Measurements from ENCODE around the gene JAKMIP1. TPM values are rescaled to one million over a fixed set of nuclear protein-coding genes. Genes with fewer than 3 reads are reported as not detected.
"Not testable (repeated sequence)": the region's sequence is repeated elsewhere in the genome, so short reads cannot be mapped to it uniquely, and the experiment has no call there.

The JAKMIP1 gene
- polyA plus RNA-seq, 4 donors: 0.09 to 0.14 TPM; not detected in 2

GRCh38 chr4:6023731-6024130, 176.6 kb downstream of the JAKMIP1 start:
- DNase-seq (ENCODE audit: low read depth in 4 of 4, low spot score in 3 of 4): no peak

- DNase-seq (ENCODE audit: low read depth in 4 of 4, low spot score in 3 of 4): no peak
These were observed 177.6 kb downstream of the JAKMIP1 start for GRCh38 chr4:6022607-6023288.

GRCh38 chr4:6021831-6022606, 178.3 kb downstream of the JAKMIP1 start:
- DNase-seq (ENCODE audit: low read depth in 4 of 4, low spot score in 3 of 4): no peak

DNA sequence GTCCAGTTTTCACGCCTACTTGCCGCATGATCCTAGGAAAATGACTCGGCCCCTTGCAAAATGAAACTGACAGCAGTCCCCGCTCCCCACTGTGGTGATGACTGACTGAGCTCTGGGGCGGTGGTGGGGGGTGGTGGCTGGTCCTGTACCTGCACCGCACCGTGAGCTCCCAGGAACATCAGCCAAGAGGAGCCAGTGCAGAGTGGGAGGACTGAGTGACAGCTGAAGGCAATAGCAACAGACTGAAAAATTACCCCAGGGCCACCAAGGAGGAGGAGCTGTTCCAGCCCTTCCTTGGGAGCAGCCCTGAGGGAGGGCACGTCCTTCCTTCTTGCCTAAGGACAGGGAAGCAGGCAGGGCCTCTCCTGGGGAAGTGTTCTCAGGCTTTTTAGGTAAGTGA, 179.7 kb downstream of the JAKMIP1 start:
- DNase-seq (ENCODE audit: low read depth in 4 of 4, low spot score in 3 of 4): no peak

DNA sequence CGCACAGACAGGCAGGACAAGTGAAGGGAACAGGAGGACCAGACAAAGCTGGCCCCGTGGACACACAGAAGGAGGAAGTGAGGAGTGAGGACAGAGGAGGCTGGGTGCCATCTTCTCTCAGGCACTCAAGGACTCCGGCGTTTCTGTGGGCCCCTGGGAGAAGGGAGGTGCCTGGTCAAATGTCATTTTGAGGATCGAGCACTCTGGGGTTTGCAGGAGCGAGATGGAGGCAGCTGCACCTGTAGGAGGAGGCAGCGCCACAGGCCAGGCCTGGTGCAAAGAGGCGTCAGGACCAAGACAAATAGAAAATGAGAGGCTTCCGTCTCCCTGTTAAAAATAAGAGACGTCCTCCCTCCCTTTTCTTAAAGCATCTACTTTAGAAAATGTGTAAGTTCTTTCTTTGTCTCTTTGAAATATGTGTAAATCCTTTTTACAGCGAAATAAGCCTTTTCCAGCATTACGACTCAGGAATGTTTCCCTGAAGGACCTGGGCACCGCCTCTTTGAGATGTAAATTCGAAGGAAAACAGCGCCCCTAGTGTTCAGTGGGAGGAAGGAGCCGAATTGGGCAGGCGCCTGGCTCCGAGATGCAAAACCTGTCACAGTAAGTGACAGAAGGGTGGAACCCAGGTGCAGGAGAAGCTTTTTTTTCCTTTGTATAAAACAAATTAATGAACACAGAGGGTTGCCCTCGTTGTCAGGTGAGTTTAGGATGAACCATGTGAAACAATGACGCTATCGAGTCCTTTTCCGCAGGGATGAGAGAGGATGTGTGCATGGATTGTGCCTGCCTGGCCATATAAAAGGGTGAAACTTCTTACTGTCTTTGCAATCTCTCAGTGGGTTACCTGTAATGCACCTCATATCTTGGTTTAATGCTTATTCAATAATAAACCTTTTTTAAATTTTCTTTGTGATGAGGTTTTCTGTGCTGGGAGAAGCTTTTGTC, 180.8 kb downstream of the JAKMIP1 start:
- DNase-seq (ENCODE audit: low read depth in 4 of 4, low spot score in 3 of 4): peak in 3 of 4 donors; percentile 26 to 40 (median 29)

GRCh38 chr4:6018331-6018730, 182.0 kb downstream of the JAKMIP1 start, which contains the start of gene C4orf50:
C4orf50 (minus strand) TSS chr4:6018431.
- no peak for DNase-seq (ENCODE audit: low read depth in 4 of 4, low spot score in 3 of 4)

GRCh38 chr4:6017800-6018199, 182.5 kb downstream of the JAKMIP1 start:
- no peak for DNase-seq (ENCODE audit: low read depth in 4 of 4, low spot score in 3 of 4)

DNA sequence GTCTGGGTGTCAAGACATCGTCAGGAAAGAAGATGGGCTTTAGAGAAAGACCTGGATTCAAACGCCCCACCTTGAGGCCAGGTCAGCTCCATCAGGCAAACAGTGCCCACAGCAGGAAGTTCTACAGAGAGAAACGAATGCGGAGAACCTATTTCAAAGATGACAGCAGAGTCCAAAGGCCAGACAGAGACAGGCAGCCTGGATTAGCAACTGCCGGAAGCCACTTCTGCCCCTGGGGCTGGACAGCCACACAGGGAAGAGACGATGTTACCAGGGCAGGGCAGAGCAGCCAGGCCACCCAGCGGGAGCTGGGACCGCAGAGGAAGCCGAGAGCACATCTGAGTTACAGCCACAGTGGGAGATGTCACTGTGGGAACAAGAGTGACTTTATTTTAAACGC, 183.3 kb downstream of the JAKMIP1 start:
- no peak for DNase-seq (ENCODE audit: low read depth in 4 of 4, low spot score in 3 of 4)

- DNase-seq (ENCODE audit: low read depth in 4 of 4, low spot score in 3 of 4): no peak
These were observed 186.8 kb downstream of the JAKMIP1 start for GRCh38 chr4:6013564-6013963.

DNA sequence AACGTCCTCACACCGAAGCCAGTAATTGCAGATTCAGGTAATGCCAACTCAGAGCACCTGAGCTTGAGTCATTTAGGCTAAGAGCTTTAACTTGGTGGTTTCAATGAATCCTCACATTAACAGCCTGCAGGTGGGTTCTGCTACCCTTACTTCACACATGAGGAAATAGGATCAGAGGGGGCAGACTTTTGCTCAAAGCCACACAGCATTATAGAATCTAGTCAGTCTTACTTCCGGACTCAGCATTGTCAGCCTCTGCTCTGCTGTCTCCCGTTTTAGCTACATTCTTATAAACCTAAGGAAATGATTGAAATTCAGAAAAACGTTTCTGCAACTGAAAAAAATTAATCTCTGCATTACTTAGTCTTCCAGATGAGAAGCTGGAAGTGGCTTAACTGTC, 188.1 kb downstream of the JAKMIP1 start:
- DNase-seq (ENCODE audit: low read depth in 4 of 4, low spot score in 3 of 4): no peak

- no peak for DNase-seq (ENCODE audit: low read depth in 4 of 4, low spot score in 3 of 4)
These were observed 188.7 kb downstream of the JAKMIP1 start for GRCh38 chr4:6011686-6012085.

DNA sequence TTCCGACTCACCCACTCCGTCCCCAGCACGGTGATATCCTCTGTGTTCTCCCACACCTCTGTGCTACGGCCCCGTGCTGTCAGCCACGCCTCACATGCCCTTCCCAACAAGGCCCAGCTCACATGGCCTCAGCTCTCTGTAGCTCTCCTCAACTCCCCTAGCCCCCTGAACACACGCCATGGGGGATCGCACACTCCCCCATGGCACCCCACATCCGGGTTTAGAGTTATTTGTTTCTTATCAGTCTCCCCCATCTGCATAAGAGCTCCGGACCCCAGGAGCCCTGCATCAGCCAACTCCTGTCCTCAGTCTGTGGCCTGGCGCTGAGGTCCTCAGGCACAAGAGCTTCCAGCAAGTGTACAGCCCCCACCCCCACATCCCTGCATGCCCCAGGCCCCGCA, 189.1 kb downstream of the JAKMIP1 start:
- no peak for DNase-seq (ENCODE audit: low read depth in 4 of 4, low spot score in 3 of 4)

GRCh38 chr4:6010789-6011188, 189.6 kb downstream of the JAKMIP1 start:
- DNase-seq (ENCODE audit: low read depth in 4 of 4, low spot score in 3 of 4): no peak

DNA sequence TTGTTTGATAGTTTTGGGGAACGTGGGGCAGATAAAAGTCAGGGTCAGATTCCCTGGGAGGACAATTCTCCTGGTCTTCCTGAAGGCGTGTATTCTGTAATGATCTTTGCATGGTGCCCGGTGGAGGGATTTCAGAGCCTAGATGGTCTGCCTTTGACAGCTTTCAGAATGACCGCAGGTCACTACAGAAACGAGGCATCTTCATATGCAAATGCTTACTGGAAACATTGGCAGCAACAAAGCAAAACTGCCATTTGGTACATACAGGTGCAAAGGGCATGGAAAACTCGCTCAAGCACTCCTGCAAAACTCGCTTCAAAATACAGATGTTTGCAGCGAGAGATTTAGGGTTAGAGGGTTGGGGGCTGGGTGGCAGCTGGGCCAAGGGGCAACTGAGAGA, 190.9 kb downstream of the JAKMIP1 start:
- no peak for DNase-seq (ENCODE audit: low read depth in 4 of 4, low spot score in 3 of 4)

GRCh38 chr4:6008766-6009385, 191.5 kb downstream of the JAKMIP1 start:
- no peak for DNase-seq (ENCODE audit: low read depth in 4 of 4, low spot score in 3 of 4)

DNA sequence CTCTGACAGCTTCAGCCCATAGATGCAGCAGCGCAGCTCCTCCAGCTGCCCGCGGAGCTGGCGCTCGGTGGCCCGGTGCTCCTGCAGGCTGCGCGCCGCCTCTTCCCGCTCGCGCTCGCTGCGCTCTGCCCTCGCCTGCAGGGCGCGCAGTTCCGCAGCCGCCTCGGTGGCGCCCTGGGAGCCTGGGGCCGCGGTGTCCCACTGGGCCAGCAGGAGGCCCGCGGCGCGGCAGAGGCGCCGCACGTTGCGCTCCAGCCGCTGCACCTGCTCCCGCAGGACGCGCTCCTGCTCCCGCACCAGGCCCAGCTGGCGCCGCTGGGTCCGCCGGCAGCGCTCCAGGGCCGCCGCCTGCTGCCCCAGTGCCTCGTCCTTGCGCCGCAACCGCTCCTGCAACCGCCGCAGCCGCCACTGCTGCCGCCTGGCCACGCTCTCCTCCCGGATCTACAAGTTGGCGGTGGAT, 192.2 kb downstream of the JAKMIP1 start:
- no peak for DNase-seq (ENCODE audit: low read depth in 4 of 4, low spot score in 3 of 4)

GRCh38 chr4:6005175-6005574, 195.2 kb downstream of the JAKMIP1 start:
- no peak for DNase-seq (ENCODE audit: low read depth in 4 of 4, low spot score in 3 of 4)

- DNase-seq (ENCODE audit: low read depth in 4 of 4, low spot score in 3 of 4): not testable (repeated sequence)
These were observed 196.9 kb downstream of the JAKMIP1 start for GRCh38 chr4:6003485-6003884.

- no peak for DNase-seq (ENCODE audit: low read depth in 4 of 4, low spot score in 3 of 4)
These were observed 197.4 kb downstream of the JAKMIP1 start for GRCh38 chr4:6002926-6003325.

- DNase-seq (ENCODE audit: low read depth in 4 of 4, low spot score in 3 of 4): no peak
These were observed 197.9 kb downstream of the JAKMIP1 start for GRCh38 chr4:6002492-6002833.
